Mucosa of rectum (tissue), 2 donors: ENCODE data around the gene PTPN20.

Experiments used
- H3K27ac ChIP-seq, 2 donors: one replicate each; pipeline ENCODE4 v1.7.0; 2013; ENCODE audit warnings: inconsistent platforms in 2 of 2, low read depth in 2 of 2, low read length in 2 of 2
- H3K27me3 ChIP-seq, 2 donors: one replicate each; pipeline ENCODE4 v1.7.0; 2013; ENCODE audit warnings: low read length in 2 of 2; ENCODE audit not compliant: control insufficient read depth in 2 of 2, insufficient read depth in 2 of 2
- H3K36me3 ChIP-seq, 2 donors: one replicate each; pipeline ENCODE4 v1.7.0; 2013; ENCODE audit warnings: low read length in 2 of 2; ENCODE audit not compliant: control insufficient read depth in 2 of 2, insufficient read depth in 2 of 2
- H3K4me1 ChIP-seq, 2 donors: one replicate each; pipeline ENCODE4 v1.7.0; 2013; ENCODE audit warnings: low read length in 2 of 2, mild to moderate bottlenecking in 1 of 2; ENCODE audit not compliant: control insufficient read depth in 2 of 2, insufficient read depth in 2 of 2
- H3K4me3 ChIP-seq, 2 donors: one replicate each; pipeline ENCODE4 v1.7.0; 2013; ENCODE audit warnings: low read length in 2 of 2
- H3K9ac ChIP-seq, 2 donors: one replicate each; pipeline ENCODE4 v1.7.0; 2013; ENCODE audit warnings: low read length in 2 of 2, low read depth in 1 of 2, mild to moderate bottlenecking in 1 of 2
- H3K9me3 ChIP-seq, 2 donors: one replicate each; pipeline ENCODE4 v1.7.0; 2013; ENCODE audit warnings: low read length in 2 of 2; ENCODE audit not compliant: control insufficient read depth in 2 of 2
- donor health status: healthy.
- donor health status: Normal muscosa, but diverticular disease.

The PTPN20 gene

GRCh38 chr10:47048526-47048905 lies 137.3 kb downstream of the PTPN20 start:
- H3K4me1 ChIP-seq: no peaks in the 10 kb centered on the region

DNA sequence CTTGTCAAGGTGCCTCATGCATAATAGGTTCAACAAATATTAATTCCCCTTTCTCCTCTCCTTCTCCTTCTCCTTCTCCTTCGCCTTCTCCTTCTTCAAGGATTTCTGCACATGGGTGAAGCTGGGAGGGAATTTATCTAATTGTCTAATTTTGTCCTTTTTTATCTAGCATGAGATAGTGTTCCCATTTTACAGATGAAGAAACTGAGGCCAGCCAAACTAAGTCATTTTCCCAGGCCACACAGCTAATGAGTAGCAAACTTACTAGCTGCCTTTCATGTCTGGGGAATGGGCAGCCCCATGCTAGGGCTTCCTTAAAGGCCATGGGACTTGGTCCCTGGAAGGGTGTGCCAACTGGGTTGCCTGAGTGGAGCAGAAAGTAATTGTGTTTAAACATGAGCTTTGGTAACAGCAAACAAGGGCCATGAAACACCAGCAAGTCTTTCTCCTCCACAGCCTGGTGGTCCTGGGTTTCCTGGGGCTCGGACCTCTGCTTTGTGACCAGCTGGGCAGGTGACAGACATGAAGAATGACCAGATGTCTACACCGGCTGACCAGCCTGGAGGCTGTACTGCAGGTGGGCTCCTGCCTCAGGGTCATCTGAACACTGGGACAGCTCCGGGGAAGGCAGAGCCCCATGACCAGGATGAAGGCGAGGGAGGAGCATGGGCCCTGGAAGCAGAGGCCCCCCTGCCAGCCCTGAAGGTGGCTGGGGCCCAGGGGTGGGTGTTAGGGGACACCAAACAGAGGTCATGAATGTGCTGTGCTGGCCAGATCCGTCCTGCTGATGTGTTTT lies 138.0 kb downstream of the PTPN20 start:
- Histone ChIP-seq H3K27me3 (no peaks in the 10 kb centered on the region), H3K9me3 (no peaks in the 10 kb centered on the region), H3K9ac (no peak overlapping the region), H3K36me3 (no peaks in the 10 kb centered on the region), H3K4me1 (no peaks in the 10 kb centered on the region), H3K27ac (no peak overlapping the region), H3K4me3 (no peak overlapping the region)

More at GRCh38 chr10:47048526-47048905, 137.3 kb downstream of the PTPN20 start:
- no peak overlapping the region for H3K27ac ChIP-seq
- H3K4me3 ChIP-seq: no peak overlapping the region
- no peaks in the 10 kb centered on the region for H3K36me3 ChIP-seq
- H3K9me3 ChIP-seq: no peaks in the 10 kb centered on the region
- no peaks in the 10 kb centered on the region for H3K27me3 ChIP-seq
- H3K9ac ChIP-seq: no peak overlapping the region

DNA sequence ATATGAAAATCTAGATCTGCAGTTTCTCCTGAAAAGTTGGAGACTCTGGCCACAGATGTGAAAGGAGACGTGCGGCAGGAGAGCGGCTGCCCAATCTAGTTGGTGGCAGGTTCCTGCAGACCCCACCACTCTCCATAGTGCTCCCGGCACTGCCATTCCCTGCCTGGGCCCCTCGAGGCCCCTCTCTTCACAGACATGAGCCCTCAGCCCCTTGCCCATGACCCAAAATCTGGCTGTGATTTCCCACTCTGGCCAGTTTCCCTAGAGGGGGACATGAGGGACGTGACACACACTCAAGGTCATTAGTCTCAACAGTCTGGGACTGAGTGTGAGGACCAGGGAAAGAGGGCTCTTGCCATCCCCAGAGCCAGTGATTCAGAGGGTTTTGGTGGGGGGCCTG lies 138.7 kb downstream of the PTPN20 start:
- no peak overlapping the region for H3K9ac ChIP-seq
- H3K4me3 ChIP-seq: no peak overlapping the region
- H3K9me3 ChIP-seq: no peaks in the 10 kb centered on the region
- no peaks in the 10 kb centered on the region for H3K27me3 ChIP-seq
- H3K27ac ChIP-seq: no peak overlapping the region
- no peaks in the 10 kb centered on the region for H3K36me3 ChIP-seq
- no peaks in the 10 kb centered on the region for H3K4me1 ChIP-seq

GRCh38 chr10:47050618-47051455 lies 139.6 kb downstream of the PTPN20 start:
- H3K4me1 ChIP-seq: no peaks in the 10 kb centered on the region
- H3K9ac ChIP-seq: no peak overlapping the region
- no peaks in the 10 kb centered on the region for H3K9me3 ChIP-seq
- no peak overlapping the region for H3K4me3 ChIP-seq
- H3K27ac ChIP-seq: no peak overlapping the region
- no peaks in the 10 kb centered on the region for H3K27me3 ChIP-seq
- H3K36me3 ChIP-seq: no peaks in the 10 kb centered on the region

- no peaks in the 10 kb centered on the region for H3K36me3 ChIP-seq
- H3K27me3 ChIP-seq: no peaks in the 10 kb centered on the region
- no peak overlapping the region for H3K27ac ChIP-seq
- H3K9ac ChIP-seq: no peak overlapping the region
- no peaks in the 10 kb centered on the region for H3K9me3 ChIP-seq
- H3K4me3 ChIP-seq: no peak overlapping the region
- no peaks in the 10 kb centered on the region for H3K4me1 ChIP-seq
Observed at GRCh38 chr10:47051741-47052238, 140.6 kb downstream of the PTPN20 start.
